ENCODE data around the gene HLA-E. TPM values are rescaled to one million over a fixed set of nuclear protein-coding genes. Genes with fewer than 3 reads are reported as not detected.
"Not testable (repeated sequence)": the region's sequence is repeated elsewhere in the genome, so short reads cannot be mapped to it uniquely, and the experiment has no call there.

Gene HLA-E
- total and polyA plus RNA-seq, 10 of the 15 experiments (the other 5 are each of a cell fraction or from before 2014, with no cell fraction given), result 35.1 to 483 (median 267) TPM

DNA sequence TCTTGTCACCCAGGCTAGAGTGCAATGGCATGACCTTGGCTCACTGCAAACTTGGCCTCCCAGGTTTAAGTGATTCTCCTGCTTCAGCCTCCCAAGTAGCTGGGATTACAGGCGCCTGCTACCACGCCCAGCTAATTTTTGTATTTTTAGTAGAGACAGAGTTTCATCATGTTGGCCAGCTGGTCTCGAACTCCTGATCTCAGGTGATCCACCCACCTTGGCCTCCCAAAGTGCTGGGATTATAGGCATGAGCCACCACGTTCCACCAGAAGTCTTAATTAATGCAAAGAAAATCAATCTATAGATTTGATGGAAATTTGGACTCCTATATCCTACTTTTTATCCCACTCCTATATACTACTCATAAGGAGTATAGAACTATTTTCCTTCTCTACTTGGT, 5.8 kb downstream of the HLA-E start:
- SMC1A ChIA-PET (ENCODE audit: uncharacterized antibody, unreplicated experiment), result interaction anchor here (1.1 to 6.0 kb wide), 5 partner anchors 8 to 47 kb away, joined by 3 to 49 read pairs (median 11); no protein-coding TSS in a partner anchor
- in situ Hi-C loops (cut with MboI); H3K9ac ChIP-seq (ENCODE audit: control insufficient read depth, insufficient read depth, low read length); BruUV-seq (replicated peaks); H4K20me1 ChIP-seq (ENCODE audit: control insufficient read depth, insufficient read depth); intact Hi-C loops (cut with micrococcal nuclease; ENCODE audit: unreplicated experiment); ATAC-seq; H3K9me3 ChIP-seq (replicated peaks; ENCODE audit: control insufficient read depth, insufficient read depth, low read length); FAIRE-seq; H3K4me2 ChIP-seq (ENCODE audit: control insufficient read depth, insufficient read depth); H3K27me3 ChIP-seq (replicated peaks in 1 of 2; ENCODE audit: control insufficient read depth in 2 of 2, insufficient read depth in 2 of 2, low read length in 1 of 2); H3K4me3 ChIP-seq; H2AFZ ChIP-seq (ENCODE audit: control insufficient read depth, low read depth, low read length); DNase-seq (ENCODE audit: low read depth, low spot score); H3K27ac ChIP-seq (ENCODE audit: control insufficient read depth, insufficient read depth): not testable (repeated sequence)
- H3K36me3 ChIP-seq (ENCODE audit: control insufficient read depth in 2 of 2, insufficient read depth in 2 of 2, low read length in 1 of 2), result peaks cover 20 to 37% of the 10 kb centered on the region in 2 experiments
- CTCF ChIA-PET, result interaction anchor here (1.0 to 8.0 kb wide), 4 partner anchors 11 to 47 kb away, joined by 3 to 93 read pairs (median 10); no protein-coding TSS in a partner anchor
- POLR2A ChIA-PET, result interaction anchor here (0.6 to 0.7 kb wide), 4 partner anchors 11 to 1018 kb away, joined by 3 to 9 read pairs (median 4); no protein-coding TSS in a partner anchor
- RAD21 ChIA-PET (ENCODE audit: unreplicated experiment), result interaction anchor here (3.5 kb wide), 1 partner anchor 35 kb away, joined by 21 read pairs; no protein-coding TSS in a partner anchor
- TF ChIP-seq POU2F2 (IDR thresholded peaks at IDR 0.05; ENCODE audit: borderline replicate concordance, low read depth, low read length), result 0 out of 3 replicates have a peak, but pooled peaks have one; percentile 5
- peaks cover 26% of the 10 kb centered on the region for H3K79me2 ChIP-seq (ENCODE audit: control insufficient read depth, insufficient read depth, low read length)
- 1% methylated on average over 4 of the region's 4 CpGs for WGBS (ENCODE audit: insufficient coverage, insufficient replicate concordance, low lambda C conversion rate, missing lambda C conversion rate)
- H3K4me1 ChIP-seq (ENCODE audit: control insufficient read depth, insufficient read depth, low read length), result peaks cover 14% of the 10 kb centered on the region

DNA sequence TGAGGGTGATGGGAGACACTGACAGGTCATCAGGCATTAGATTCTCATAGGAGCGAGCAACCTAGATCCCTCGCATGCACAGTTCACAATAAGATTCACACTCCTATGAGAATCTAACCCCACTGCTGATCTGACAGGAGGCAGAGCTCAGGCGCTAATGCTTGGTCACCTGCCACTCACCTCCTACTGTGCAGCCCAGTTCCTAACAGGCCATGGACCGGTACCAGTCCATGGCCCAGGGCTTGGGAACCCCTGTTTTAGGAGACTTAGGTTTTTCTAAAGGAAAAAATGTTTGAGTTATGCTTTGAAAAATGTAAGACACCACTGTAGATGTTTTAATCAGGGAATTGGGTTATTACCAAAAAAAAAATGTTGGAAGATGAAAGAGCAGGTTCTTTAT, 6.7 kb downstream of the HLA-E start:
- ChIA-PET POLR2A (interaction anchor here (0.8 to 1.3 kb wide), 2 partner anchors 17 to 33 kb away, joined by 3 to 4 read pairs; no protein-coding TSS in a partner anchor), RAD21 (ENCODE audit: unreplicated experiment) (interaction anchor here (1.2 to 3.5 kb wide), 3 partner anchors 11 to 46 kb away, joined by 3 to 21 read pairs (median 3); no protein-coding TSS in a partner anchor), SMC1A (ENCODE audit: uncharacterized antibody, unreplicated experiment) (interaction anchor here (0.5 to 1.8 kb wide), 7 partner anchors 13 to 263 kb away, joined by 3 to 7 read pairs (median 7); no protein-coding TSS in a partner anchor), CTCF (interaction anchor here (1.0 to 8.0 kb wide), 8 partner anchors 11 to 51 kb away, joined by 3 to 93 read pairs (median 6); no protein-coding TSS in a partner anchor)
- no peak overlapping the region for H3K4me2 ChIP-seq (ENCODE audit: control insufficient read depth, insufficient read depth)
- DNase-seq (ENCODE audit: low read depth, low spot score) (no peak), FAIRE-seq (no peak), ATAC-seq (no peak)
- no peak overlapping the region for H3K9ac ChIP-seq (ENCODE audit: control insufficient read depth, insufficient read depth, low read length)
- intact Hi-C loops (cut with micrococcal nuclease; ENCODE audit: unreplicated experiment) (no loop called here), in situ Hi-C loops (cut with MboI) (no loop called here)
- no peak overlapping the region for H3K27ac ChIP-seq (ENCODE audit: control insufficient read depth, insufficient read depth)
- H4K20me1 ChIP-seq (ENCODE audit: control insufficient read depth, insufficient read depth), result peaks cover under 1% of the 10 kb centered on the region
- no TSS peak for BruUV-seq (replicated peaks)
- H3K4me3 ChIP-seq, result no peak overlapping the region
- H2AFZ ChIP-seq (ENCODE audit: control insufficient read depth, low read depth, low read length), result no peak overlapping the region
- peaks cover 16% of the 10 kb centered on the region for H3K79me2 ChIP-seq (ENCODE audit: control insufficient read depth, insufficient read depth, low read length)
- no peaks in the 10 kb centered on the region for H3K9me3 ChIP-seq (replicated peaks; ENCODE audit: control insufficient read depth, insufficient read depth, low read length)
- 100% methylated on average over 4 of the region's 4 CpGs for WGBS (ENCODE audit: insufficient coverage, insufficient replicate concordance, low lambda C conversion rate, missing lambda C conversion rate)
- TF ChIP-seq MTA3 (IDR thresholded peaks at IDR 0.05; ENCODE audit: borderline replicate concordance, low read length), result no peak
- H3K4me1 ChIP-seq (ENCODE audit: control insufficient read depth, insufficient read depth, low read length), result peaks cover 23% of the 10 kb centered on the region
- H3K27me3 ChIP-seq (replicated peaks in 1 of 2; ENCODE audit: control insufficient read depth in 2 of 2, insufficient read depth in 2 of 2, low read length in 1 of 2), result no peaks in the 10 kb centered on the region; a peak in 1 of 4 replicates
- H3K36me3 ChIP-seq (ENCODE audit: control insufficient read depth in 2 of 2, insufficient read depth in 2 of 2, low read length in 1 of 2), result peaks cover 16 to 28% of the 10 kb centered on the region in 2 experiments

All from GM12878 (cell line).